HG03565 (cell line): ENCODE results near the gene ATP13A3.
"Not testable (repeated sequence)": the region's sequence is repeated elsewhere in the genome, so short reads cannot be mapped to it uniquely, and the experiment has no call there.

Source experiments
- ATAC-seq: cut with Tn5 transposase; IDR thresholded peaks from one replicate; pipeline ENCODE4 v1.9.1; 2021; ENCODE audit warnings: mild to moderate bottlenecking, moderate library complexity; ENCODE audit not compliant: unreplicated experiment

ATP13A3 gene

GRCh38 chr3:194500198-194500597, 13.4 kb upstream of the ATP13A3 start:
- ATAC-seq = no peak

DNA sequence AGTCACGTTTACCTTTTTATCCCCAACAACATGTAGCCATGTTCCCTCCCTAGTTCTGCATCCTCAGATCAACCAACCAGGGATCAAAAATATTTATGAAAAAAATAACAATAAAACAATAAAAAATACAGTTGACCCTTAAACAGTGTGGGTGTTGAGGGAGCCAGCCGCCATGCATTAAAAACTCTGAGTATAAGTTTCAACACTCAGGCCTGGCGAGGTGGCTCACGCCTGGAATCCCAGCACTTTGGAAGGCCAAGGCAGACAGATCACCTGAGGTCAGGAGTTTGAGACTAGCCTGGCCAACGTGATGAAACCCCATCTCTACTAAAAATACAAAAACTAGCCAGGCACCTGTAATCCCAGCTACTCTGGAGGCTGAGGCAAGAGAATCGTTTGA, 12.7 kb upstream of the ATP13A3 start:
- not testable (repeated sequence) for ATAC-seq

DNA sequence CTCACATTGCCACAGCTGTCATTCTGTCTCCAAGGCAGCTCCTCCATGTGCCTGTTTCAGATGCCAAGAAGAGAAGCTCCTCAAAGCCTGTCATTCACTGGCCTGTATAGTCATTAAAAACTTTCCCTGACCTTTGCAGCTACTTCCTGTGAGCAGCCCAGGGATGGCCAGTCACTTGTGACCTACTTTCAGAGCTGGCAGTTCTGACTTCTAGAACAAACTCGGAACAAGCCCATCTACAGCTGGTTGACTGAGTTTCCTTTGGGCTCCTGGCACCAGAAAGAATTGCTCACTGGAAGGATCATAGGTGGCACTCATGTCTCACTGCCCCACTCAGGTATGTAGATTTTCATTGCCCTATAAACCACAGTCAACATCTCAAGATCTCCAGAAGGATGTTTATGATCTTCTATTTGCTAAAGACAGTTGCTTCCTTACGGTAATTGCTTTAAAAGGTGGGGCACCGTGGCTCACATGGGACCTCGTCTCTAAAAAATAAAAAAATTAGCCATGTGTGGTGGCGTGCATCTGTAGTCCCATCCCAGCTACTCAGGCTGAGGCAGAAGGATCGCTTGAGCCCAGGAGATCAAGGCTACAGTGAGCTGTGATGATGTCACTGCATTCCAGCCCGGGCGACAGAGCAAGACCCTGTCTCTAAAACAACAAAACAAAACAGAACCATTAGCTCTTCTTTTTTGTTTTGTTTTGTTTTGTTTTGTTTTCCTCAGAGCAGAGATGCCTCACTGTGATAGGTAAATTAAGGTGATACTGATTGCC, 11.2 kb upstream of the ATP13A3 start:
- no peak for ATAC-seq

- no peak for ATAC-seq
Measured at GRCh38 chr3:194496217-194496919, 9.6 kb upstream of the ATP13A3 start.

DNA sequence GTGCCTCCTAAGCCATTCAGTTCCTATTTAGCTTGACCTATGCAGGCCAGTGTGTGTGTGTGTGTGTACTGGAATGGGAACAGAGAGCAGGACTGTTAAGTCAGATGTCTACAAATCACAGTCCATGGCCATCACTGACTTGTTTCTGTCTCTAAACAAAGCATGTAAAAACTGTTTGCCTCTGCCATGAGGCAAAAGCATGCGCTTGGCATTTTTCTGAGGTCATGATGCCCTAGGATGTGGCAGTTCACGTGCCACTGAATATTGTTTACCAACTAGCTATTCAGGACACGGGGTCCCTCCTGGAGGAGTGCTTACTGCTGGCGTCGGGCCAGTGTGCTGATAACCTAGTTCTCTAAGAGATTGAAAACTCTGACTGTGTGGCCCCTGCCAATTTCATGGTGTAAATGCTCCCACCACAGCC, 8.2 kb upstream of the ATP13A3 start:
- no peak for ATAC-seq

GRCh38 chr3:194493995-194494927, 7.5 kb upstream of the ATP13A3 start:
- not testable (repeated sequence) for ATAC-seq

DNA sequence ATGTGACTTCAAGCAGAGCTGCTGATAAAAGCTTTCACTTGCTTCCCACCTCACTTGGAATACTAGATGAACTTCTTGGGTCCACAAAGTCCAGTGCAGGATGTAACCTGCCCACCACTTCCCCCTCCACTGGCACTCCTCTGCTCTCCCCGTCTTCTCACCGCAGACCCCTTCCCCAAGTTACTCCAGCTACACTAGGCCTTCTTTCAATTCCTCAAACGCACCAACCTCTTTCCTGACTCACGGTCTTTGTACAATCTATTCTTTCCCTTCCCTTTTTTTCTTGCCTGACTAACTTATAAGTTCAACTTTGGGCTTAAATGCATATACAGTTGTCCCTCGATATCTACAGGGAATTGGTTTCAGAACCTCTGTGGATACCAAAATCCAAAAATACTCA, 5.2 kb upstream of the ATP13A3 start:
- no peak for ATAC-seq

DNA sequence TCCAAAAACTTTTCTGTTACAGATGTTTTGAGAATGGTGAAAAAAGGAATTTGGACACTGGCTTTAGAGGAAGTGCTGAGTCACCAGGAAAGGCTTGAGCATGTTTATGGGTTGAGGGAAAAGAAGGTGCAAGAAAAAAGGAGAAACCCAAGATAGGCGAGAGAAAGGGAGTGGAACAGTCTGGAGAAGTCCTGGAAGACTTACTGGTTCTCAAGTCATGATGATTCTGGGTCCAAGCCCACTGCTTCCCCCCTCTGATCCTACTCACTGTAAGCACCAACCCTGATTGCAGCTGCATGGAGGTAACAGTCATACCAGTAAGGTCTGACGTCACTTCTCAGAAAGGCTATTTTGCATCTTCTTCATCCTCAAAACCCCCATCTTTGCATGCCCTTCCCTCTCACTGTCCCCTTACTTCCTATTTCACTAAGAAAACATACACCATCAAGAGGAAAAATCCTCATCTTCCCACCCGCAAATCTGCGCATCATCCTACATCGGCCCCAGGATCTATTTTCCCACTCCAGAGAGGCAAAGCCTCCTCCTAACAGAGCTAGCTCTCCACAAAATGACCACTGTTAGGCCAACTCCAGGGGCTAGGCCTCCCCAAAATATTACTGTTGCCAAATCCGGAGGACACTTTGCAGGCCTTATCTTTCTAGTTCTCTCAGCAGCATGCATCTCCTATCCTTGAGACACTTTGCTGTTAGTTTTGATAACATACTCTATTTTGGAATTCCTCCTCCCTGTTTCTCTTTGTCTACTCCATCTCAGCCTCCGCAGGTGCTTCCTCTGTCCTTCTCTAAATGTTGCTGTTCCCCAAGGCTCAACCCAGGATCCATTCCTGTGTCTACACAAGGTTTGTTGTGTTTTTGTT, 3.2 kb upstream of the ATP13A3 start:
- peak; percentile 35 for ATAC-seq

DNA sequence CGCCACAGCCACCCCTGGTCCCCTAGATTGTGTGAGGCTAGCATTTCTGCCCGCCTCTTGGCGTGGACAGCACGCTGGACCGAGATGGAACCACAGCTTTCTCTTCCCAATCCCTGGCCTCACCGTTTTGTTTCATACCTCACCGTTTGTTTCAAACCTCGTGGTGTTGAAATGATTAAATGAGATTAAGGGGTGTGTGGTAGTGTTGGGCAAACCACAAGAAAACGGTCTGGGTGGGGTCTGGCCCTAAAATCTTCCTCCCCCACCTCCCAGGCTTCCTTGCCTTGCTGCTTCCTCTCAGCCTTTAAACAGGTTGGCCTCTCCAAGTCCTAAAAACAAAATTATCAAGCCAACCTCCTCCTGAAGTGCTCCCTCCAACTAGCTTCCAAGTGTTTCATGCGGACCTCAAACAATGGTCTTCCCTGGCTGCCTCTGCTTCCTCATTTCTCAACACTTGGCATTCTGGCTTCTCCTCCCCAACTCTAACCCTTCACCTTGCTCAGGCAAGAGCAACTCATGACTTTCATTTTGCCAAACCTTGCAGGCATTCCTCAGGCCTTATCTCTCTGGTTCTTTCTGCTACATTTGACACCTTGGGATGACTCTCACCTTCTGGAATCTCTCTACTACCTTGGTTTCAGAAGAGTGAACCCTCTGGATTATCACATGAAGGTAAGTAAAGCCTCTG, 1.4 kb upstream of the ATP13A3 start:
- ATAC-seq = no peak

- ATAC-seq = peak; percentile 11
Measured at GRCh38 chr3:194487289-194488054, 670 bp upstream of the ATP13A3 start.

GRCh38 chr3:194485881-194486539, 792 bp downstream of the ATP13A3 start:
- no peak for ATAC-seq

GRCh38 chr3:194485468-194485880, 1.3 kb downstream of the ATP13A3 start:
- ATAC-seq = no peak

GRCh38 chr3:194484614-194485013, 2.2 kb downstream of the ATP13A3 start:
- ATAC-seq = no peak

DNA sequence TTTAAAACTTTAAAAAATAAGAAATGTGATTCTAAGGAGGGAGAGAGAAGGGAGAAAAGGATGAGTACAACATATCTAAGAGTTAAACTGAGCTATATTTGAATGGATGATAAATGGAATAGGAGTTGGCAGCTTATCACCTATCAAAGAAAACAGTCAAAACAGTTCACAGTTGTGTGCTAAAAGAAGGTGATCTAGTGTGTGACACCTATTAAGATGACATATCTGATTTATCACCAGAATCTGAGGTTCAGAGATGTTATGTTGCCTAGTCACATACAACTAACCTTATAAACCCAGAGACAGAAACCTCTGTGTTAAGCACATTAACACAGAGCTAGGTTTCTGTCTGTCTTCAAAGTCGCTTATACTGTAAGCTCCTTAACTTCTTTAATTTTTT, 3.0 kb downstream of the ATP13A3 start:
- no peak for ATAC-seq

- not testable (repeated sequence) for ATAC-seq
Measured at GRCh38 chr3:194482830-194483229, 4.0 kb downstream of the ATP13A3 start.

- ATAC-seq = no peak
Measured at GRCh38 chr3:194482196-194482593, 4.6 kb downstream of the ATP13A3 start.

- ATAC-seq = no peak
Measured at GRCh38 chr3:194481525-194482195, 5.1 kb downstream of the ATP13A3 start.

DNA sequence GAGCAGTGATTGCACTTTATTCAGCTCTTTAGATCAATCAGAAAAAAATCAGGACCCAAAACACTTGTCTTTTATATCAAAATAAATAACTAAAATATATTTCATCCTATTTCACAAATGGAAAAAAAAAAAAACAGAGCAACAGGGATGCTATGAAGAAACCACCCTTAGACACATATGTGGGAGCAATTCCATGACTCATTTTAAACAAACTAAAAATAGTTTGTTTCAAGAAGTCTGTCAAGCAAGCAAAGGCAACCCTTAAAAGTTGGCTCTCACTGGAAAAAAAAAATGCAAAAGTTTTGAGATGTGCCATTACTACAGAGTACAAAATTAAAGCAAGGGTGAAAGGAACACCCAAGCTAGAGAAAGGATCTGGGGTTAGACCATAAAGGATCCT, 5.7 kb downstream of the ATP13A3 start:
- ATAC-seq = no peak
